AG10803 (cell line): ENCODE measurements around the gene INHA.
A peak's percentile ranks its signal among the peaks of the same experiment; 100 is the strongest.

Source experiments
- DNase-seq: peaks from one replicate; pipeline ENCODE4 v3.0.0; 2010; ENCODE audit warnings: low read depth
- H3K4me3 ChIP-seq: 2 replicates; pipeline ENCODE4 v1.5.1; 2011; ENCODE audit warnings: mild to moderate bottlenecking, low read length, control low read depth
- CTCF ChIP-seq: conservative IDR thresholded peaks from 2 replicates; pipeline ENCODE4 v1.5.1; 2011; ENCODE audit warnings: mild to moderate bottlenecking, low read length, control low read depth, inconsistent platforms

The INHA gene

DNA sequence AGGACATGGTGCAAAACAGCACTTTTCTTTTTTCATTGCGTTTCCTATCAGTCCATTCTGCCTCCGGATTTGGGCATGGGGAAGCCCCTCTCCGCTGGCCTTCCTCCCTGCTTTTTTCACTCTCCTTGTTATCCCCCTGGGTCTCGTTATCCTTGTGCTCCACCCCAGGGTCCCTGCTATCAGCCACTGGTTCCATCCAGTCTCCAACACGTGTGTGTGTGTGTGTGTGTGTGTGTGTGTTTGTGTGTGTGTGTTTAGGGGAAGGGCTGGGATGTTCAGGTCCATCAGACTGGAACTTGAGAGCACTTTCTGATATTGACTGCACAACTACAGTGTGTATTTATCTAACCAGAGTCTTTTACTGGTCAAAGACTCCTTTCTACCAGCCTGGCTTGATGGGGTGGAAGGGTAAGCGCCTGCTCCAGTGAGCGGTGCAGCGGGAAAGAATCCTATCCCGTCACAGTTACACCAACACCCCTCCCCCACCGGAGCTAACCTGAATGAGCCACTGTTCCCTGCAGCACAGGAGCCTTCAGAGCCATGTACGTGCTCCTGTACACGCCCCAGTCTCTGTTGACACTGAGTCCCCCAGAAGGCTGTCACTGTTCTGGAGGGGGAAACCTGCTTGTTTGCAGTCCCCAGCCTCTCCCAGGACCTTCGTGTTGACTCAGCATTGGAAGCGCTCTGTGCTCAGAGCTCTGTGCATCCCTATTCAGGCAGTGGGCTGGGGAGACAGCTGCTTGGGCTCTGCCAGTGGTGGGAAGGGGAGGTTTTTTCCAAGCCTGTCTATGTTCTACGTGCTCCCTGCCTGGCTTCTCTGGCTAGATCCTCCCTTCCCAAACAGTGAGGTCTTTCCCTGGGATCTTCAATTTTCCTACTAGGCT, 4.6 kb downstream of the INHA start:
- H3K4me3 ChIP-seq = no peak overlapping the region
- no peak for TF ChIP-seq CTCF
- no peak for DNase-seq

DNA sequence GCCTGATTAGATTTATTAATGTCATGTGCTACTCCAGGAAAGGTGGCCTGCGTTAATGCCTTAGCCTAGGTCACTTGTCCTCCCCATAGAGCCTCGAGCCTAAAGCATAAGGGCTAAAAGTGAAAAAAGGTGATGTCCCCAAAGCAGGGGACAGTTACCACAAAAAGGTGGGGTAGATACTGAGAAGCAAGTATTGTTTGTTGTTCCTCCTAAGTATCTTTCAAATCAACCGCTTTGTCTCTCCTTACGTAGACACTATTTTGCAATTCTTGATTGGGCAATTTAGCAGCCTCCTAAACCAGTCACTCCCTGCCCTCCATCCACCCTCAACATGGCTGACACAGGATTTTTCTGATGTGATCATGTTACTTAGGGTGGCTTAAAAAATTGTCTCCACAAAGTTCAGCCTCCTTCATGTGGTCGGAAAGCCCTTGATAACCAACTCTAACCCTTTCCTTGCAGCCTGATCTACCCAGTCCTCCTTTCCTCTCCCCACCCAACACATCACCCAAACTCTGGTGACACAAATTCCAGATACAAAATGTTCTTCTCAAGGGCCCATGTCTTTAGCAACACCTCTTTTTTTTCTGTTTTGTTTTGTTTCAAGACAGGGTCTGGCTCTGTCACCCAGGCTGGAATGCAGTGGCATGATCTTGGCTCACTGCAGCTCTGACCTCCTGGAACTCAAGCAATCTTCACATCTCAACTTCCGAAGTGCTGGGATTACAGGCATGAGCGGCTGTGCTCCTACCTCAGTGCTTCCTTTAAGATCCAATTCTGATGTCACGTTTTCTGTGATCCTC, 6.9 kb downstream of the INHA start:
- H3K4me3 ChIP-seq = no peak overlapping the region
- TF ChIP-seq CTCF = no peak
- DNase-seq = peak; percentile 57

- DNase-seq = no peak
- H3K4me3 ChIP-seq = no peak overlapping the region
- no peak for TF ChIP-seq CTCF
Measured at GRCh38 chr2:219581346-219581745, 9.2 kb downstream of the INHA start.

DNA sequence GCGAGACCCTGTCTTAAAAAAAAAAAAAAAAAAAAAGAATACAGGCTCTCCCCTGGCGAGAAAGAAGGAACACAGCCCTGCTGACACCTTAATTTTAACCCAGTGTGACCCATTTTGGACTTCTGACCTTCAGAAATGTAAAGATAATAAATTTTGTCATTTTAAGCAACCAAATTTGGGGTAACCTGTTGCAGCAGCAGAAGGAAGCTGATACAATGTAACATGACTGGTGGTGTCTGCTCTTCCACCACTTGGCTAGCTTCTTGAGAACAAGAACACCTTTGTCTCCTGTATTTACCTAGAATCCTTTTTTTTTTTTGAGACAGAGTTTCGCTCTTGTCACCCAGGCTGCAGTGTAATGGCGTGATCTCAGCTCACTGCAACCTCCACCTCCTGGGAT, 19.0 kb downstream of the INHA start:
- no peak overlapping the region for H3K4me3 ChIP-seq
- DNase-seq = no peak
- TF ChIP-seq CTCF = no peak

DNA sequence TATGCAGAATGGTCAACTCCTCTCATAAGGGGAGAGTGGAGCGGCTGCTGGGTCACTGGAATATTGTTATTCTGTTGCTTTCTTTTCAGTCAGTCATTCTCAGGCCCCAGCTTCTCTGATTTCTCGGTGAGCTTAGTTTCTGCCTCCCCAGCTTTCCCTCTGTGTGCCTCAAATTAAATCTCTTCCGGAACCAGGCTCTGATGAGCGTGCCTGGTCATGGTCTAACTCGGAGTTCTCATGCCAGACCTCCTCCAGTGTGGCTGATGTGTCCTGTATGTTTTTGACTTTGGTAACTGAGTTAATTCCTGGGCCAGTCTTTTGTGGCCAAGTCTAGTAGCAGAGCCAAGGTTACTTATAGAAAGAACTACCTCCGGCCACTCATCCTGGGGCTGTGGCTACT, 20.6 kb downstream of the INHA start:
- no peak for TF ChIP-seq CTCF
- H3K4me3 ChIP-seq = no peak overlapping the region
- no peak for DNase-seq

DNA sequence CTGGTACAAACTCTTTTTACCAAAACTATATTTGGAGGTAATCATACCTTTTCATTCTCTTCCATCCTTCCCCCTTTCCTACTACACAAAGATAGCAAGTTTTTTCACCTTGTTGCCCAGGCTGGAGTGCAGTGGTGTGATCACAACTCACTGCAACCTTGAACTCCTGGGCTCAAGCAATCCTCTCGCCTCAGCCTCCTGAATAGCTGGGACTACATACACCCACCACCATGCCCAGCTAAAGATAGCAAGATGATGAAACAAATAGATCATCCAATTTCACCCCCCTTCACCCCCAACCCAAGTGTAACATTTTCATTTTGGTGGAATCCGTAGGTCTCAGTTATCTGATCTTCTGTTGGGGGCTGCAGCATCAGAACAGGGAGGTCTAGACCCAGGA, 21.0 kb downstream of the INHA start:
- H3K4me3 ChIP-seq = no peak overlapping the region
- no peak for TF ChIP-seq CTCF
- no peak for DNase-seq
